Measurements from ENCODE around the gene NINL.
"Not testable (repeated sequence)": the region's sequence is repeated elsewhere in the genome, so short reads cannot be mapped to it uniquely, and the experiment has no call there.

NINL gene

DNA sequence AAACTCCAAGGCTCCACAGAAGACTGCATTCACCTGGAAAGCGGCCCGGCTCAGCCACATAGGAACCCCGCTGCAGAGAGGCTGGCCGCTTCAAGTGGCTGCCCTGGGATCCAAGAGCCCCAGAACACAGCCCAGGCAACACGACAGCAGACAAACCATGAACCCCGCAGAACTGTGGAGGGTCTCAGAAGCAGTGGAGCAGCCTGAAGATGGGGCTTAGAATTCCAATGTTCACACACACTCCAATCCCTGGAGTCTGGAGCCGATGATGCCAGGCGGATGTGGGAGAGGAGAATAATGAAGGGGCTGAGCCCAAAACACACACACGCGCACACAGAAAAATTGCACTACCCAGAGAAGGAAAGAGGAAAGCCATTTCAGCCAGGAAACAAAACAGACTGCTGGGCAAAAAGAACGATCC is 52.4 kb downstream of the NINL start:
- no peak for DNase-seq (ENCODE audit: low spot score)

GRCh38 chr20:25532015-25532751 is 53.1 kb downstream of the NINL start:
- no peak for DNase-seq (ENCODE audit: low spot score)

GRCh38 chr20:25529295-25529951 is 55.9 kb downstream of the NINL start:
- DNase-seq (ENCODE audit: low spot score): no peak

DNA sequence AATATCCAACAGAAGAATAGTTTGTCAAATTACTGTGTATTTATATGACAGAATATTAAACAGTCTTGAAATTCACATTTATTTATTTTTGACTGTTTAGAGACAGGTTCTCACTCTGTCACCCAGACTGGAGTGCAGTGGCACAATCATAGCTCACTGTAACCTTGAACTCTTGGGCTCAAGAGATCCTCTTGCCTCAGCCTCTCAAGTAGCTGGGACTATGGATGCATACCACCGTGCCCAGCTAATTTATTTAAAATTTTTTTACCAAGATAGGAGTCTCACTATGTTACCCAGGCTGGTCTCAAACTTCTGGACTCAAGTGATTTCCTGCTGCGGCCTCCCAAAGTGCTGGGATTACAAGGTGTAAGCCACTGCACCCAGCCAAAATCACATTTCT is 57.4 kb downstream of the NINL start:
- DNase-seq (ENCODE audit: low spot score): no peak

GRCh38 chr20:25526446-25526845 is 58.9 kb downstream of the NINL start:
- DNase-seq (ENCODE audit: low spot score): no peak

DNA sequence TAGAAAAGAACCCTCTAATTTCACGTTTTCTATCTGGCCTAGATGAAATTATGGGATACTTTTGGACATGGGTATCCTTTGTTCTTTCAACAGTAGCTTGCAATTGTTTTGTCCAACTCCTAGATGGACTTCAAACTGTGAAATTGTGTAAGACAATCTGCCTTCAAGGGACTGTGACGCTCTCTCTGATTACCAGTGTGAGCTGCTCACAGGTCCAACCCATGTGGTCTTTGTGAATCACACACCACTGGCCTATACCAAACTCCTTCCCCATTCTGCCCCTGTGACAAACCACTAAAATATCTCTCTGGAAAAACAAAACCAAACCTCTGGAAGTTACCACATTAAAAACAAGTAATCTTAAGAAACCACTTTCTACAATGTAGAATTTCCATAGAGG is 59.5 kb downstream of the NINL start:
- DNase-seq (ENCODE audit: low spot score): no peak

DNA sequence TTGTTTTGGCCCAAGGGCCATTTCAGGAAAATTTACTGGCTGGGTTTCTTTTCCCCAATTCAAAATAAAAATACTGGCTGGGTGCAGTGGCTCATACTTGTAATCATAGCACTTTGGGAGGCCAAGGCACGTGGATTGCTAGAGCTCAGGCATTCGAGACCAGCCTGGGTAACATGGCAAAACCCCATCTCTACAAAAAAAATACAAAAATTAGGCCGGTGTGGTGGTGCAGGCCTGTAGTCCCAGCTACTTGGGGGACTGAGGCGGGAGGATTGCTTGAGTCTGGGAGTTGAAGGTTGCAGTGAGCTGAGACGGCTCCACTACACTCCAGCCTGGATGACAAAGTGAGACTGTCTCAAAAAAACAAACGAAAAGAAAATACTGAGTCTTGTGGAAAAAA is 60.0 kb downstream of the NINL start:
- no peak for DNase-seq (ENCODE audit: low spot score)

GRCh38 chr20:25521382-25521781 is 63.9 kb downstream of the NINL start:
- no peak for DNase-seq (ENCODE audit: low spot score)

DNA sequence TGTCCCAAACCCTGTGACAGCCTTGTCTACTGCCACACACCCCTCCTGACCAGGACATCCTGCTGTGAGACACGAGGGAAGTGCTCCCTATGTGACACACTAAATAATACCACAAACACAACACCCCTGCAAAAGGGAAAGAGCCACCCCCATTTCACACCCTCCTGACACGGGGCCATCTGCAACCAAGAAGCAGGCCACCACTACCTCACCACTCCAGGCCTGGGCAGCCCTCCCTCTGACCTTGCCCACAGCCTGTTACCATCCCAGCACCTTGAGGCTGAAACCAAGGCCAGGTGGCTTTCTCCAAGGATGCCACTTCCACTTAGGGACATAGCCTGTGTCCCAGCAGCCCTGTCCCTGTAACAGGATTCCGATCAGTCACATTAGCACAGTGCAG is 68.2 kb downstream of the NINL start:
- no peak for DNase-seq (ENCODE audit: low spot score)

DNA sequence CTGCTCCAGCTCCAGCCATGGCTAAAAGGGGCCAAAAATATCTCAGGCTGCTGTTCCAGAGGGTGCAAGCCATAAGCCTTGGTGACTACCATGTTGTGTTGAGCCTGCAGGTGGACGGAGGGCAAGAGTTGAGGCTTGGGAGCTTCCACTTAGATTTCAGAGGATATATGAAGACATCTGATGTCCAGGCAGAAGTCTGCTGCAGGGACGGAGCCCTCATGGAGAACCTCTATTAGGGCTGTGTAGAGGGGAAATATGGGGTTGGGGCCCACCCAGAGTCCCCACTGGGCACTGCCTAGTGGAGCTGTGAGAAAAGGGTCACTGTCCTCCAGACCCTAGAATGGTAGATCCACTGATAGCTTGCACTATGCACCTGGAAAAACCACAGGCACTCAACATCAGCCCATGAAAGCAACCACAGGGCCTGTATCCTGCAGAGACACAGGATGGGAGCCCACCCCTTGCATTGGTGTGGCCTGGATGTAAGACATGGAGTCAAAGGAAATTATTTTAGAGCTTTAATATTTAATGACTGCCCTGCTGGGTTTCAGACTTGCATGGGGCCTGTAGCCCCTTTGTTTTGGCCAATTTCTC is 70.5 kb downstream of the NINL start:
- DNase-seq (ENCODE audit: low spot score): no peak

DNA sequence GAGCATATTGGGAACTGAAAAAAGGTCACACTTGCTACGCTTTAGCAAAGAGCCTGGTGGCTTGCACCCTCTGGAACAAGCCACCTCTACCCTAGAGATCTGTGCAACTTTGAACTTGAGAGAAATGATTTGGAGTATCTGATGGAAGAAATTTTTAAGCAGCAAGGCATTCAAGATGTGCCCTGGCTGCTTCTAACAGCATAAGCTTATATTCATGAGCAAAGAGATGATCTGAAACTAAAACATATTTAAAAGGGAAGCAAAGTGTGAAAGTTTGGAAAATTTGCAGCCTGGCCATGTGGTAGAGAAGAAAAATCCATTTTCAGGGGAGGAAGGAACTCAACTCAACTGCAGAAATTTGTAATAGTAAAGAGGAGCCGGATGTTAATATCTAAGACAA is 71.1 kb downstream of the NINL start:
- no peak for DNase-seq (ENCODE audit: low spot score)

DNA sequence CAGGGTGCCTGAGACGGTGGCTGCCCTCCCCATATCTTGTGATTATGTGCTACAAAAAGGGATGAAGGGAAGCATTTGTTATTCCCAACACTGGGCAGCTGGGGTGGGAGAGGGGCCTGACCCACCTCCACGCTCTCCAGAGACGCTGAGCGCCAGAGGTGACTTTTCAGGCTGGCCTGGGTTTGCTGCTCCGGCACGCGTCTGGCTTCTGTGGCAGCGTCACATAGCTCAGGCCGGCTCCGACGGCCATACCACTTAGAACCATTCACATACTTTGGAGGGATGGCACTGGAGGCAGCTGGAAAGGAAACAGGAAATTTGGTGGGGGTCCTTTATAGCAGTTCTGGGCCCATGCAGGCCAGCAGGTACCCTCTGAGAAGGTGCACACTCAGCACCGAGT is 72.6 kb downstream of the NINL start:
- no peak for DNase-seq (ENCODE audit: low spot score)

- DNase-seq (ENCODE audit: low spot score): no peak
These were observed 74.1 kb downstream of the NINL start for GRCh38 chr20:25511183-25511582.

- no peak for DNase-seq (ENCODE audit: low spot score)
These were observed 74.6 kb downstream of the NINL start for GRCh38 chr20:25510721-25511120.

DNA sequence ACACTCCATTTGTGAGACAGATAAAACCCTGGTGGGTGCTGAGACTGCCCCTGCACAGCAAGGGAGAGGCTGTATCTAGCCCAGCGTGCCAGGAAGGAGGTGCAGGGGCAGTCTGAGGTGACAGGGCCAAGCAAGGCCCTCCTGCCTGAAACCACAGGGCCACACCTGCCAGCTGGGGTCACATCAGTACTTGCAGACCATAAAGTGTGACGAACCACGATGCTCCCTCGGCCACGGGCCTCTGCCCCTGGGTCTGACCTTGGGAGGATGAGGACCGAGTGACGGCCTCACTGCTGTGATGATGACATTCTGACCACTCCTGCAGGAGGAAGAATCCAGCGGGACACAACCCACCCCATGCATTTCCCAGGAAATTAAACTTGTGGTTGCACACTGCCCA is 75.1 kb downstream of the NINL start:
- DNase-seq (ENCODE audit: low spot score): no peak

DNA sequence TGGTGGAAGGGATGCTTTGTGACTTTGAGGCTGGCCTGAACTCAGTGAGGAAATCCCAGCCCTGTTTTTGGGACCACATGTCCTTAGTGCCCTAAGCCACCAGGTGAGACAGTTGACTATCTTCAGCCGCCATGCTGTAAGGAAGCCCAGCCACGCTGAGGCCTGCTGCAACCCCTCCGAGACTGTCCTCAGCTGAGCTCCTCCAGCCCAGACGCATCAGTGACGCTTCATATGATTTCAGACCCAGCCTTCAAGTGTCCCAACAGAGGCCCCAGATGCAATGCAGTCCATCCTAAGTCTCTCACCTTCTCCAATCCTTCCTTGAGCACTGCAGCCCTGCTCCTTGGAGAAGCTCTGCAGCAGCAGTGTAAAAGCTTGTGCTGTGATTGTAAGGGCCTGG is 76.2 kb downstream of the NINL start:
- DNase-seq (ENCODE audit: low spot score): no peak

GRCh38 chr20:25508083-25508770 is 77.1 kb downstream of the NINL start:
- DNase-seq (ENCODE audit: low spot score): no peak

DNA sequence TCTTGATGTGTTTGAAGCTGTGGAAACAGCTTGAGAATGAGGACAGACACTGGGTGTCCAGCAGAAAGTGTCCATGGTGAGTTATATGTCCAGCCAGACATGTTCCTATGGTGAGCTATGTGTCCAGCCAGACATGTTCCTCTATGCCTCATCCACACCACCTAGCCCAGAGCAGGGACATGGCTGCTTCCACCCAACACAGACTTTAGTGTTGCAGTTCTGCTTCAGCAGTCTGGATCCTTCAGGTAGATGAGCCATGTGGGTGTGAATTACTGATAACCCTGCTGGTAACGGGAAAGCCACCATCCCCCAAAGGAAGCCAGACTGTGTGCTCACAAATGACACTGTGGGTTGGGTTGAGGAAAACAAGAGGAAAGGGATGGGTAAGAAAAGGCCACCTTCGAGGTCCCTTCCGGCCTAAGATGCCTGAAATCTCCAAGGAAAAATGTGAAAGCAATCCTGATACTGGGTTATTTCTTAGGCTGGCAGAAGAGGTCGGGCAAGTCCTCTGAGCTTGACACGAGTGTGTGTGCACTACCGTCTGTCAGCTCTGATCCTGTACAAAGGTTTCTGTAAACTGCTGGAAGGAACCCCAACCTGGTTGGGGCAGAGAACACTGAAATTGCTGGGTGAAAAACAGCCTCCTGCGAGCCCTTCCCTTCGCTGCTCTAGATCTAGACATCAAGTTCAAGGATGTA is 77.8 kb downstream of the NINL start:
- DNase-seq (ENCODE audit: low spot score): no peak

- no peak for DNase-seq (ENCODE audit: low spot score)
These were observed 80.8 kb downstream of the NINL start for GRCh38 chr20:25504366-25505135.

DNA sequence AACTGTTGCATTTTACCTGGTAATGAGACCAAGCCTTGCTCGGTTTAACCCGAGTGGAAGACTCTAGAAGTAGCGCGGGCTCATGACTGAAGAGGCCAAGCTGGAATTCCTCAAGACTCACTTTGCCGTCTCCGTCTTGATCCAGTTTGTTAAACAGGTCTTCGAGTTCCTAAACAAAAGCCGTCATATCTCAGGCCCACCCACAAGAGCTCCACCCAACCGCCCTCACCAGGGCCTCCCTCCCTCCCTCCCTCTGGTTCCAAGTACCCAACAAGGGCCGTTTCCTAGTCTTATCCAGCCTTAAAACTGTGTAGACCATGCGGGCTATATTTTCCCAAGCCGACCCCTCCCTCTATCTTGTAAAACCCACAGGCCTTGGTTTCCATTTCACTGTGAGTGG is 81.4 kb downstream of the NINL start:
- DNase-seq (ENCODE audit: low spot score): no peak

DNA sequence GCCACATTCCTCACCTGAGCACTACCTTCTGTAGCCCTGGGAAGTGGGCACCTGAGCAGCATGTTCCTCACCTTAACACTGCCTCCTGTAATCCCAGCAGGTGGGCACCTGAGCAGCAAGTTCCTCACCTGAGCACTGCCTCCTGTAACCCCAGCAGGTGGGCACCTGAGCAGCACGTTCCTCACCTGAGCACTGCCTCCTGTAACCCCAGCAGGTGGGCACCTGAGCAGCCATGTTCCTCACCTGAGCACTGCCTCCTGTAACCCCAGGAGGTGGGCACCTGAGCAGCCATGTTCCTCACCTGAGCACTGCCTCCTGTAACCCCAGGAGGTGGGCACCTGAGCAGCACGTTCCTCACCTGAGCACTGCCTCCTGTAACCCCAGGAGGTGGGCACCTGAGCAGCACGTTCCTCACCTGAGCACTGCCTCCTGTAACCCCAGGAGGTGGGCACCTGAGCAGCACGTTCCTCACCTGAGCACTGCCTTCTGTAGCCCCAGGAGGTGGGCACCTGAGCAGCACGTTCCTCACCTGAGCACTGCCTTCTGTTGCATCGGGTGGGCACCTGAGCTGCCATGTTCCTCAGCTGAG is 82.2 kb downstream of the NINL start:
- DNase-seq (ENCODE audit: low spot score): not testable (repeated sequence)

All from hematopoietic multipotent progenitor cell treated with erythropoietin and hydrocortisone succinate and interleukin-3 and kit ligand, for 15 days (in vitro differentiated cells).